ENCODE results near the gene RP2. TPM values are rescaled to one million over a fixed set of nuclear protein-coding genes. Genes with fewer than 3 reads are reported as not detected.

Gene RP2
- total RNA-seq, 1 experiment from 2014 or later, result 5.1 TPM

GRCh38 chrX:46840946-46841345 lies 4.1 kb downstream of the RP2 start:
- Histone ChIP-seq H2BK120ac (ENCODE audit: low read depth, low read length, poor library complexity, severe bottlenecking) (no peak overlapping the region), H3K79me2 (ENCODE audit: insufficient read depth, low read length) (no peaks in the 10 kb centered on the region; the same call in 1 of the 2 replicates)
- no peak overlapping the region for H3K27ac Mint-ChIP-seq

More at GRCh38 chrX:46840946-46841345, 4.1 kb downstream of the RP2 start:
- Histone ChIP-seq H3K18ac (ENCODE audit: insufficient read length, low read depth, low read length) (no peak overlapping the region), H3K23me2 (ENCODE audit: insufficient read length, low read depth, low read length, poor library complexity, severe bottlenecking) (peaks cover 8% of the 10 kb centered on the region), H2BK15ac (ENCODE audit: low read depth, low read length) (no peak overlapping the region), H3K27me3 (ENCODE audit: insufficient read depth, low read length) (no peaks in the 10 kb centered on the region), H4K8ac (replicated peaks; ENCODE audit: insufficient read length, low read depth, low read length) (no peak overlapping the region), H4K20me1 (ENCODE audit: control insufficient read depth, insufficient read depth, insufficient read length) (no peaks in the 10 kb centered on the region), H3K56ac (ENCODE audit: insufficient read length, low read depth, low read length) (no peak overlapping the region), H2BK20ac (ENCODE audit: low read depth, low read length, poor library complexity, severe bottlenecking) (no peak overlapping the region), H4K91ac (ENCODE audit: insufficient read length, low read depth, low read length) (no peak overlapping the region), H3K4ac (ENCODE audit: low read depth, low read length) (no peak overlapping the region), H3K27ac (ENCODE audit: insufficient read length, low read depth, low read length) (no peak overlapping the region), H2AK5ac (ENCODE audit: insufficient read length, low read length) (no peak overlapping the region), H3K14ac (ENCODE audit: insufficient read depth, low read length) (no peak overlapping the region), H3T11ph (ENCODE audit: low read length) (no peak overlapping the region), H3K4me2 (ENCODE audit: insufficient read depth, insufficient read length, low read length) (no peak overlapping the region), H4K5ac (ENCODE audit: insufficient read length, low read depth, low read length) (no peak overlapping the region), H2AFZ (ENCODE audit: low read length) (no peak overlapping the region), H2BK5ac (ENCODE audit: insufficient read length, low read length) (no peak overlapping the region), H3K23ac (ENCODE audit: insufficient read length, low read depth, low read length) (no peak overlapping the region), H2BK12ac (ENCODE audit: insufficient read length, low read depth, low read length) (no peak overlapping the region), H3K79me1 (ENCODE audit: insufficient read depth, low read depth, low read length, poor library complexity, severe bottlenecking) (peaks cover 3% of the 10 kb centered on the region), H3K9me3 (ENCODE audit: control insufficient read depth, low read depth, low read length) (no peaks in the 10 kb centered on the region), H3K4me1 (ENCODE audit: insufficient read depth, low read length) (no peaks in the 10 kb centered on the region), H3K9ac (ENCODE audit: extremely low read depth, insufficient read length, low read length) (no peak overlapping the region)
- WGBS (ENCODE audit: extremely low coverage, insufficient read length, low lambda C conversion rate), result no CpG with 5 or more reads among the region's 1 CpG
- DNase-seq, result no peak
- Mint-ChIP-seq H3K4me1 (no peaks in the 10 kb centered on the region), H3K9me3 (peaks cover 40 to 42% of the 10 kb centered on the region in 2 experiments), H3K36me3 (ENCODE audit: insufficient read depth in 1 of 3, low read depth in 3 of 3) (peaks cover 0 to 15% (median 6%) of the 10 kb centered on the region in 3 experiments; a peak in 4 of 7 replicates), H3K4me3 (no peak overlapping the region), H3K27me3 (ENCODE audit: low read depth) (peaks cover 1% of the 10 kb centered on the region; the same call in 1 of the 2 replicates)
- TF ChIP-seq, protein P1, sequence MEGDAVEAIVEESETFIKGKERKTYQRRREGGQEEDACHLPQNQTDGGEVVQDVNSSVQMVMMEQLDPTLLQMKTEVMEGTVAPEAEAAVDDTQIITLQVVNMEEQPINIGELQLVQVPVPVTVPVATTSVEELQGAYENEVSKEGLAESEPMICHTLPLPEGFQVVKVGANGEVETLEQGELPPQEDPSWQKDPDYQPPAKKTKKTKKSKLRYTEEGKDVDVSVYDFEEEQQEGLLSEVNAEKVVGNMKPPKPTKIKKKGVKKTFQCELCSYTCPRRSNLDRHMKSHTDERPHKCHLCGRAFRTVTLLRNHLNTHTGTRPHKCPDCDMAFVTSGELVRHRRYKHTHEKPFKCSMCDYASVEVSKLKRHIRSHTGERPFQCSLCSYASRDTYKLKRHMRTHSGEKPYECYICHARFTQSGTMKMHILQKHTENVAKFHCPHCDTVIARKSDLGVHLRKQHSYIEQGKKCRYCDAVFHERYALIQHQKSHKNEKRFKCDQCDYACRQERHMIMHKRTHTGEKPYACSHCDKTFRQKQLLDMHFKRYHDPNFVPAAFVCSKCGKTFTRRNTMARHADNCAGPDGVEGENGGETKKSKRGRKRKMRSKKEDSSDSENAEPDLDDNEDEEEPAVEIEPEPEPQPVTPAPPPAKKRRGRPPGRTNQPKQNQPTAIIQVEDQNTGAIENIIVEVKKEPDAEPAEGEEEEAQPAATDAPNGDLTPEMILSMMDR (conservative IDR thresholded peaks at IDR 0.05), result no peak

Measured in H9 (cell line).